CD8-positive, alpha-beta memory T cell (primary cell): ENCODE results near the gene KCNH3. TPM values are rescaled to one million over a fixed set of nuclear protein-coding genes. Genes with fewer than 3 reads are reported as not detected.
A peak's percentile ranks its signal among the peaks of the same experiment; 100 is the strongest.

Source experiments
- CTCF ChIA-PET: fragments of 350-600 bp; sonication (Branson Sonifier 250); formaldehyde crosslinking; loops from one replicate; lab custom pipeline; 2021; ENCODE audit warnings: antibody characterized with exemption; lab: Charles Lee
- POLR2A ChIA-PET: fragments of 350-600 bp; sonication (Branson Sonifier 250); formaldehyde crosslinking; loops from one replicate; lab custom pipeline; 2021; ENCODE audit warnings: antibody characterized with exemption; lab: Charles Lee
- DNase-seq, 5 donors: peaks; one replicate each; pipeline versions ENCODE4 v3.0.0 to v3.0.0-alpha.2; 2020 to 2022; ENCODE audit warnings: mixed read lengths in 1 of 5
- H3K27ac ChIP-seq: one replicate; pipeline ENCODE4 v1.7.0; 2013; ENCODE audit warnings: low read depth, mild to moderate bottlenecking, low read length, moderate library complexity
- H3K27me3 ChIP-seq: 2 replicates; pipeline ENCODE4 v1.7.0; 2013; ENCODE audit warnings: low read length, mild to moderate bottlenecking; ENCODE audit not compliant: insufficient read depth, poor library complexity, severe bottlenecking
- H3K36me3 ChIP-seq: 2 replicates; pipeline ENCODE4 v1.7.0; 2013; ENCODE audit warnings: mild to moderate bottlenecking, low read length, moderate library complexity; ENCODE audit not compliant: insufficient read depth
- H3K4me1 ChIP-seq: 2 replicates; pipeline ENCODE4 v1.7.0; 2013; ENCODE audit warnings: mild to moderate bottlenecking, low read length, moderate library complexity; ENCODE audit not compliant: insufficient read depth
- H3K4me3 ChIP-seq: 2 replicates; pipeline ENCODE4 v1.7.0; 2013; ENCODE audit warnings: mild to moderate bottlenecking, low read length
- H3K9me3 ChIP-seq: 2 replicates; pipeline ENCODE4 v1.7.0; 2013; ENCODE audit warnings: mild to moderate bottlenecking, low read length
- H3K27ac Mint-ChIP-seq, 8 donors: one replicate each; pipeline ENCODE4 v1.8.0; 2020 to 2021; ENCODE audit warnings: mixed read lengths in 8 of 8, mild to moderate bottlenecking in 6 of 8, inconsistent platforms in 3 of 8, moderate library complexity in 3 of 8
- H3K27me3 Mint-ChIP-seq, 2 donors: one replicate each; pipeline ENCODE4 v1.8.0; 2020 to 2021; ENCODE audit warnings: mixed read lengths in 2 of 2, mild to moderate bottlenecking in 1 of 2, moderate library complexity in 1 of 2
- H3K36me3 Mint-ChIP-seq, 3 donors: one replicate each; pipeline ENCODE4 v1.8.0; 2020 to 2021; ENCODE audit warnings: mixed read lengths in 3 of 3, inconsistent platforms in 1 of 3, mild to moderate bottlenecking in 1 of 3
- H3K4me1 Mint-ChIP-seq, 3 donors: one replicate each; pipeline ENCODE4 v1.8.0; 2020 to 2021; ENCODE audit warnings: mixed read lengths in 3 of 3, inconsistent platforms in 1 of 3, mild to moderate bottlenecking in 1 of 3
- H3K4me3 Mint-ChIP-seq, 7 donors: one replicate each; pipeline ENCODE4 v1.8.0; 2020 to 2021; ENCODE audit warnings: mixed read lengths in 7 of 7, mild to moderate bottlenecking in 6 of 7, moderate library complexity in 4 of 7, inconsistent platforms in 2 of 7
- H3K9me3 Mint-ChIP-seq, 5 donors: one replicate each; pipeline ENCODE4 v1.8.0; 2020 to 2022; ENCODE audit warnings: mixed read lengths in 5 of 5, mild to moderate bottlenecking in 3 of 5, moderate library complexity in 2 of 5, inconsistent platforms in 1 of 5
- polyA plus RNA-seq: library from polyadenylated mRNA; unstranded; fragments of 300-500 nt; fragmentation: Illumina TruSeq; gene quantifications from one replicate; pipeline ENCODE4 v1.2.3, GENCODE V29; 2021
- total RNA-seq, 2 experiments: library from RNA; stranded (reverse); gene quantifications; one replicate each; pipeline ENCODE4 v1.2.3, GENCODE V29; 2021

The KCNH3 gene
- total and polyA plus RNA-seq, 3 experiments from 2014 or later = 1.4 to 3.1 (median 2.5) TPM

- Mint-ChIP-seq H3K27ac (no peak overlapping the region), H3K4me1 (no peaks in the 10 kb centered on the region), H3K9me3 (no peaks in the 10 kb centered on the region), H3K27me3 (no peaks in the 10 kb centered on the region), H3K36me3 (no peaks in the 10 kb centered on the region), H3K4me3 (no peak overlapping the region)
- CTCF ChIA-PET = interaction anchor here (0.7 to 11.9 kb wide), 9 partner anchors 66 to 227 kb away, joined by 3 to 172 read pairs (median 8); partner anchors contain the start of genes PRPF40B and SPATS2
- Histone ChIP-seq H3K36me3 (no peaks in the 10 kb centered on the region), H3K4me3 (no peak overlapping the region), H3K27ac (no peak overlapping the region), H3K9me3 (no peaks in the 10 kb centered on the region), H3K27me3 (no peaks in the 10 kb centered on the region), H3K4me1 (no peaks in the 10 kb centered on the region)
- POLR2A ChIA-PET = no interaction called here
- no peak for DNase-seq
Observed at GRCh38 chr12:49515266-49515665, 23.6 kb upstream of the KCNH3 start.

- no peaks in the 10 kb centered on the region for H3K4me1 Mint-ChIP-seq
- Histone ChIP-seq H3K4me3 (no peak overlapping the region), H3K27me3 (no peaks in the 10 kb centered on the region), H3K4me1 (no peaks in the 10 kb centered on the region), H3K36me3 (no peaks in the 10 kb centered on the region), H3K27ac (no peak overlapping the region), H3K9me3 (no peaks in the 10 kb centered on the region)
- CTCF ChIA-PET = interaction anchor here (11.9 kb wide), 1 partner anchor 159 kb away, joined by 172 read pairs; no protein-coding TSS in a partner anchor
- no peaks in the 10 kb centered on the region for H3K9me3 Mint-ChIP-seq
- POLR2A ChIA-PET = no interaction called here
- H3K4me3 Mint-ChIP-seq = no peak overlapping the region
- DNase-seq = no peak
- H3K27me3 Mint-ChIP-seq = no peaks in the 10 kb centered on the region
- H3K27ac Mint-ChIP-seq = no peak overlapping the region
- H3K36me3 Mint-ChIP-seq = peaks cover 0 to 4% (median 0%) of the 10 kb centered on the region in 3 donors
Observed at GRCh38 chr12:49518914-49519573, 19.8 kb upstream of the KCNH3 start.

- peak overlapping the region in 1 of 7 donors; percentile 46 for H3K4me3 Mint-ChIP-seq
- no peaks in the 10 kb centered on the region for H3K27me3 ChIP-seq
- H3K4me1 Mint-ChIP-seq = no peaks in the 10 kb centered on the region
- H3K36me3 ChIP-seq = no peaks in the 10 kb centered on the region
- POLR2A ChIA-PET = no interaction called here
- no peaks in the 10 kb centered on the region for H3K27me3 Mint-ChIP-seq
- CTCF ChIA-PET = interaction anchor here (0.7 to 11.9 kb wide), 2 partner anchors 155 to 159 kb away, joined by 3 to 172 read pairs; no protein-coding TSS in a partner anchor
- no peak for DNase-seq
- no peak overlapping the region for H3K27ac ChIP-seq
- H3K9me3 Mint-ChIP-seq = no peaks in the 10 kb centered on the region
- H3K4me3 ChIP-seq = no peak overlapping the region
- H3K4me1 ChIP-seq = no peaks in the 10 kb centered on the region
- no peaks in the 10 kb centered on the region for H3K9me3 ChIP-seq
- H3K36me3 Mint-ChIP-seq = peaks cover 0 to 5% (median 0%) of the 10 kb centered on the region in 3 donors
- no peak overlapping the region for H3K27ac Mint-ChIP-seq
Observed at GRCh38 chr12:49519574-49519936, 19.3 kb upstream of the KCNH3 start.

GRCh38 chr12:49521389-49521788 is 17.4 kb upstream of the KCNH3 start:
- Histone ChIP-seq H3K36me3 (no peaks in the 10 kb centered on the region), H3K9me3 (no peaks in the 10 kb centered on the region), H3K27ac (no peak overlapping the region), H3K4me3 (no peak overlapping the region), H3K4me1 (no peaks in the 10 kb centered on the region), H3K27me3 (no peaks in the 10 kb centered on the region)
- ChIA-PET CTCF (no interaction called here), POLR2A (no interaction called here)
- DNase-seq = no peak
- peaks cover 0 to 22% (median 4%) of the 10 kb centered on the region in 3 donors for H3K36me3 Mint-ChIP-seq
- peak overlapping the region in 1 of 8 donors; percentile 38 for H3K27ac Mint-ChIP-seq
- H3K9me3 Mint-ChIP-seq = no peaks in the 10 kb centered on the region
- no peaks in the 10 kb centered on the region for H3K4me1 Mint-ChIP-seq
- no peak overlapping the region for H3K4me3 Mint-ChIP-seq
- H3K27me3 Mint-ChIP-seq = no peaks in the 10 kb centered on the region

- no peak overlapping the region for H3K4me3 Mint-ChIP-seq
- no peaks in the 10 kb centered on the region for H3K27me3 ChIP-seq
- no peak overlapping the region for H3K27ac ChIP-seq
- H3K9me3 ChIP-seq = no peaks in the 10 kb centered on the region
- H3K36me3 ChIP-seq = no peaks in the 10 kb centered on the region
- H3K4me1 Mint-ChIP-seq = no peaks in the 10 kb centered on the region
- H3K27me3 Mint-ChIP-seq = no peaks in the 10 kb centered on the region
- H3K4me3 ChIP-seq = no peak overlapping the region
- H3K36me3 Mint-ChIP-seq = peaks cover 2 to 23% (median 4%) of the 10 kb centered on the region in 3 donors
- DNase-seq = no peak
- ChIA-PET POLR2A (no interaction called here), CTCF (no interaction called here)
- no peaks in the 10 kb centered on the region for H3K4me1 ChIP-seq
- H3K9me3 Mint-ChIP-seq = no peaks in the 10 kb centered on the region
- H3K27ac Mint-ChIP-seq = no peak overlapping the region
Observed at GRCh38 chr12:49524660-49525324, 14.0 kb upstream of the KCNH3 start.

GRCh38 chr12:49525942-49526341 is 12.9 kb upstream of the KCNH3 start:
- Histone ChIP-seq H3K4me3 (no peak overlapping the region), H3K27ac (no peak overlapping the region), H3K9me3 (no peaks in the 10 kb centered on the region), H3K36me3 (no peaks in the 10 kb centered on the region), H3K4me1 (no peaks in the 10 kb centered on the region), H3K27me3 (no peaks in the 10 kb centered on the region)
- no peak for DNase-seq
- Mint-ChIP-seq H3K4me3 (no peak overlapping the region), H3K4me1 (no peaks in the 10 kb centered on the region), H3K27ac (peak overlapping the region in 2 of 8 donors; percentile 17 to 63), H3K36me3 (peaks cover 2 to 23% (median 4%) of the 10 kb centered on the region in 3 donors), H3K9me3 (no peaks in the 10 kb centered on the region), H3K27me3 (no peaks in the 10 kb centered on the region)
- ChIA-PET CTCF (no interaction called here), POLR2A (interaction anchor here (0.5 kb wide), 1 partner anchor 674 kb away, joined by 3 read pairs; the partner anchor contains the start of gene DDX23)

GRCh38 chr12:49527361-49528130 is 11.3 kb upstream of the KCNH3 start:
- no peaks in the 10 kb centered on the region for H3K4me1 ChIP-seq
- Mint-ChIP-seq H3K36me3 (peaks cover 2 to 23% (median 4%) of the 10 kb centered on the region in 3 donors), H3K9me3 (no peaks in the 10 kb centered on the region), H3K27ac (no peak overlapping the region), H3K27me3 (no peaks in the 10 kb centered on the region), H3K4me1 (no peaks in the 10 kb centered on the region), H3K4me3 (no peak overlapping the region)
- POLR2A ChIA-PET = no interaction called here
- no peak overlapping the region for H3K4me3 ChIP-seq
- H3K27me3 ChIP-seq = no peaks in the 10 kb centered on the region
- no peak for DNase-seq
- CTCF ChIA-PET = no interaction called here
- no peaks in the 10 kb centered on the region for H3K9me3 ChIP-seq
- no peaks in the 10 kb centered on the region for H3K36me3 ChIP-seq
- no peak overlapping the region for H3K27ac ChIP-seq
